Endothelial cell of hepatic sinusoid (primary cell): ENCODE measurements around the gene CNTFR.

Experiments used
- in situ Hi-C: cut with HindIII; loops from 2 replicates; pipeline ENCODE4 v1.10.0; 2017; ENCODE audit warnings: low sequenced_read_pairs

CNTFR gene

DNA sequence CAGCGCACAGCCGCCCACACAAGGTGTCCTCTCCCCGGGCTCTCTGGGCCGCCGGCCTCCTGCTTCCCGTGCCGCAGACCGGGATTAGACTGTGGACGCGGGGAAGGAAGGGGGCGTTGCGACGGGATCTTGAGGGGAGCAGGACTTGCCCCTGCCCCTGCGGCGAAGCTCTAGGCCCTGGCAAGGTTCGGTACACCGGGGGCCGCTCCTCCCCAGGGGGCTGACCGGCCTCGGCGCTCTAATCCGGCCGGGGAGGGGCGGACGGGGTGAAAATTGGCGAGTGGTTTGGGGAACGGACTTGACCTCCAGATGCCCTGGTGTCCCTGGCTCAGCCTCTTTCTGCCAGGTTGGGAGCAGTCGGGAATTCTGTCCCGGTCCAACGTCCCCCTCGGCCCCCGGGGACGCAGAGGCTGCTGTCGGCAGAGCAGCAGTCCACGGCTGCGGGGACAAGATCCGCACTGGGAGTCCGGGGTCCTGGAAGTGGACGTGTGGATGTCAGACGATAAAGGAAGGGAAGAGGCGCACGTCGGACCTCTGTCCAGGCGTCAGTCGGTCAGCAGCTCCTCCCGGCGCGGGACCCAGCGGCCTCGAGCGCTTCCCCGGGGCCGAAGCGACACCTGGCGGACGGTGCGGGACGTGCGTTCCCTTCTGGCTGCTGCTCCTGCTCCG is 1.9 kb upstream of the CNTFR start:
- in situ Hi-C loops: no loop called here

DNA sequence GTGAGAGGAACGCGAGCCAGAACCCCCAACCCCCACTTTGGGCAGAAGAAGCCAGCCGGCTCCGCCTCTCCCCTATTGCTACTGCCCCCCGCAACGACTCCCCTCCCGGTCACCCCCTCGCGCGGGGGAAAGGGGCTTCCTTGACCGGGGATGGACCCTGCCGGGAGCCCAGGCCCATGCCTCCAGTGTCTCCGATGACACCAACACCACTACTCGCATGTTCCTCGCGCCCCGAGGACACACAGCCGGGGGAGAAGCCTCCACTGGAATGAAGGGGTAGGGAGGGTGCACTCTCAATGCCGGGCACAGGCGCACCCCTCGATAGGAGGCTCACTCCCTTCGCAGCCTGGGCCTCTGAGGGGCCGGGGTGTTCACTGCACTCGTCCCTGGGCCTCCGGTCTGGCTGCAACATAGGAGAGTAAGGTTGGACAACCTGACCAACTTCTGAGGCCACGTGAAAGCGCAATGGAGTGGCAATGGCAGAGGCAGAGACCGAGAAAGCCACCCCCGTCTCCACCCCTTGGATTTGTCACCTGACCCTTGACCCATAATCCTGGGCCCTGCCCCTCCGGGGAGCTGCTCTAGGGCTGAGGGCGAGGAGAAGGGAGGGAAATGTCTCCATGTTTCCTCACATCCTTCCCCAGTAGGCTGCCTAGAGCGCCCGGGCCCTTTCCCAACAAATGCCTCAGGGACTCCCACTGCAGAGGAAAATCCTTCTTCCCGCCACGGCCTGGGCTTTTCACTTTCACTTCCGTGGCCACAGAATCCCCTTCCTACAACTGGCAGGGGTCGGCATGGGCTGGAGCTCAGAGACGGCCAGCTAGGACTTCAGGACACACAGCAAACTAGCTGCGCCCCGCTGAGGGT is 1.1 kb upstream of the CNTFR start:
- in situ Hi-C loops: no loop called here

- in situ Hi-C loops: no loop called here
Measured at GRCh38 chr9:34588671-34589635, 571 bp downstream of the CNTFR start.

- in situ Hi-C loops: no loop called here
Measured at GRCh38 chr9:34587271-34587670, 2.3 kb downstream of the CNTFR start.

DNA sequence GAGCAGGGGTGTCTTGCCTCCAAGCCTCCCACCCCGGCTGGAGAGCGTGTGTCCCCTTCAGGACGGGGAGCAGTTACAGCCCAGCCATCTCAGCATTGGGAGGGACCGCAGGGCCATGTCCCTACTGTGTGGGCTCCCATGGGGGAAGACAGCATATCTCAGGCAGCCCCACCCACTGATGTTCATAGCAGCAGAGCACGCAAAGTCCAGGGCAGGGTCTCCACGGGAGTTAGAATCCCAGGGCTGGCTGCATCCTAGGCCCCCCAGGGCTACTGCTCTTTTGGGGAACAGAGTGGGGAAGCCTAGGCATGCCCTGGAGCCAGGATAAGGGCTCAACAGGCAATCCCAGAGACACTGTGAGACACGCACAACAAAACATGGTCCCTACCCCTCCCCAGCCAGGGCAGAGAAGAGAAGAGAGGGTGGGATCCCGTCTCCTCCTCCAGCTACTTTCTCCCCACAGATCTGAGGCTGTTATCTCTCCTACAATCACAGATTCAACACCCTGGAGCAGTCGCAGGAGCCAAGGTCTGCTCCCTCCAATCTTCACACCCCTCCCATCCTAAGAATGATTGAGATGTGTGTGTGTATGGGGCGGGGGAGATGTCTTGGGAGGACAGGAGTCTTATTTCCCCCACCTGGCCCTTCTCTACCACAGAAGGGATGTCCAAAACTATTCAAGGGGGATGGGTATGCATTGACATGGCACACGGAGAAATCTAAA is 3.4 kb downstream of the CNTFR start:
- in situ Hi-C loops: no loop called here

GRCh38 chr9:34584970-34585369 is 4.6 kb downstream of the CNTFR start:
- in situ Hi-C loops: loop anchor here (5.0 kb wide), 1 partner anchor 73 kb away; no protein-coding TSS in a partner anchor

- in situ Hi-C loops: loop anchor here (5.0 kb wide), 1 partner anchor 70 kb away; no protein-coding TSS in a partner anchor
Measured at GRCh38 chr9:34582787-34583186, 6.7 kb downstream of the CNTFR start.

DNA sequence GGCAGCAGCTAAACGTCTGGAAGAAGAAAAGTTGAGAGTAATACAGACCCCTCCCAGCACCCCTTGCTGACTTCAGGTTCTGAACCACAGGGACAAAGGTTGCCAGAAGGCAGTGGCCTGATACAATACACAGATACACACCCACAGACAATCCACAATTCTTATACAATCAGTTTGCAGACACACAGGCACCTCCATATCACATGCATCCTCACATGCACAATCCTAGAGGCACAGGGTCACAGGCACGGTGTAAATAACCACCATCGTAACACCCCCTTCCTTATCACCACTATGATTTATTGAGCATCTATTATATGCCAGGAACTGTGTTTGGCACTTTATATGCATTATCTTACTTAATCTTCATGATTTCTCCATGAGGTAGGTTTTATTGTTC is 8.2 kb downstream of the CNTFR start:
- in situ Hi-C loops: loop anchor here (5.0 kb wide), 1 partner anchor 69 kb away; no protein-coding TSS in a partner anchor

DNA sequence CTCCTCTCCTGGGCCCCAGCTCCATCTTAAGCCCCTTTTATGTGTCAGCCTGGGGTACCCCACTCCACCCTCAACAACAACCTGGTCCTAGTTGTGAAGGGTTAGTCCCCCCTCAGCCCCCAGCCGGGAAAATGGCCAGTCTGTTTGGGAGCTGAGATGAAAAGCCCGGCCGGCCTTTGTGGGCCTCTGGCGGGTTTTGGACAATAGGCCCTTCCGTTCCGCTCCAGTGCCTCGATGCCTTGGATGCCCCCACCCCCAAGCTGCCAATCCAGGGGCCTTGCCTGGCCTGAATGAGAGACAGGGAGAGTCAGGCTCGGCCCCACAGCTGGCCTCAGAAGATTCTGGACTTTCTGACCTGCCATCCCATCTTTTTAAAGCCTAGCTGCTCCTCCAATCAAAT is 9.2 kb downstream of the CNTFR start:
- in situ Hi-C loops: loop anchor here (5.0 kb wide), 1 partner anchor 68 kb away; no protein-coding TSS in a partner anchor

- in situ Hi-C loops: loop anchor here (5.0 to 10.0 kb wide), 2 partner anchors 67 to 315 kb away; no protein-coding TSS in a partner anchor
Measured at GRCh38 chr9:34579808-34580163, 9.7 kb downstream of the CNTFR start.

GRCh38 chr9:34579104-34579807 is 10.3 kb downstream of the CNTFR start:
- in situ Hi-C loops: loop anchor here (10.0 kb wide), 1 partner anchor 314 kb away; no protein-coding TSS in a partner anchor

DNA sequence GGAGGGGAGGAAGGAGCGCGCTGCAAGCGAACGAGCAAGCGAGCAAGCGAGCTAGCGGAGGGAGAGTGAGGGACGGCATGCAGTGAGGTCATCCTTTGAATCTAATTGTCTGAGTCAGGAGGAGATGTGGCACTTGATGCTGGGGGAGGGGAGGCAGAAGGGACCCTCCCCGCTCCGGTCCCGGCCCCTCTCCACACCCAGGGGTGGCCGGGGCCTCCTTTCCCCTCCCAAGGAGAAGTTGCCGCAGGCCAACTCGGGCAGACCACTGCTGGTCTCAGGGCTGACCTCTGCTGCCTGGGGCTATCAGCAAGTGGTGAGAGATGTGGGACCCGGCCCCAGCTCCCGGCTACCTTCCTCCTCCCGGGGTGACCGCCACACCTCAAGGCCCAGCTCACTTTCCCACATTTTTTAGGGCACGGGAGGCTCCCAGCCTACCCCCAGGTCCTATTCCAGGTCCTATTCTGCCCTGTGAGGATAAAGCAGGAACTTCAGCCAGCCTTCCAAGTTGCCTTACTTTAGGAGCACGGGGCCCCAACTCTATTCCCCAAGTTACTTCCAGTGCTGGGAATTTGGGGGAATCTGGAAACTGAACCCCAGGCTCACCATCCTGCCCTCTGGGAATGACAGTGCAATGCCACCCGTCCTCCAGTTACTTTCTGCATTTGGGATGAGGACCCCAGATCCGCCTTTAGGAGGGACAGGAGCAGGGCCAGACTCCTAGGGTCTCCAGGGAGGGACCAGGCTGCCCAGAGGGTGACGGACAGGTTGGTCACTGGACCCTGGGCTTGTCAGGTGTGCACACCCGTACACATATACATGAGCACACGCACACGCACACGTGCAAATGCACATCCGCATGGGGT is 11.1 kb downstream of the CNTFR start:
- in situ Hi-C loops: loop anchor here (10.0 kb wide), 1 partner anchor 314 kb away; no protein-coding TSS in a partner anchor

DNA sequence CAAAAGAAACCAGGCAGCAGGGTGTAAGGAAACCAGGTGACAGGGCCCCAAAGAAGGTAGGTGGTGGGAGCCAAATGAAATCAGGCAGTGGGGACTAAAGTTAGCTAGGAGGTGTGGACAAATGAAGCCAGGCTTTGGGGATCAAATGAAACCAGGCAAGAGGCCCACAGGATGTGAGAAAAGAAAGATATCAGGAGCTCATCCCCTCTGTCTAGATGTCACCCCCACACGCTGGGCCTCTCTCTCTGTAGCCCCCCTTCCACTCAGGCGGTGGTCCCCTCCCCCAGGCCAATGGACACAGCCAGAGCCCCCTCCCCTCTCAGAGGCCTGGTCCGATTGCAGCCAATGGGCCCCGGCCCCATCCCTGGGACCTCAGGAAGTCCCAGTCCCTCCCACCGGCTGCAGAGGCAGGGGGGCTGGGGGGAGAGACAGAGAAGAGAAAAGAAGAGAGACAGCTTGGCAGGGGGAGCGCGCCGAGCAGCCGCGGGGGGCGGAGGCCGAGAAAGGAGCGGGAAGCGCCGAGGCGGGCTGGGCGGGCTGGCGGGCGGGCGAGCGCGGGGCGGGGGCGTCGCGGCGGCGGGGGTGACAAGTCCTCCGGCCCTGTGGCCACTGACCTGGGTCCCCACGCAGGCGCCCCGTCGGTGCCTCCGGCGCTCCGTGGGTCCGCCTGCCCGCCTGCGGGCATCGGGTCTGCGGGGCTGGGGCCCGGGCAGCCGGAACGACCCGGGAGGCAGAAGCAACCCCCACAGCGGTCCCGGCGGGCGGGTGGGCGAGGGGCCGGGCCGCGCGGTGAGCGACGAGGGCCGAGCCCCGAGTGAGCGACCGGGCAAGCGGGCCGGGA is 11.9 kb downstream of the CNTFR start:
- in situ Hi-C loops: loop anchor here (10.0 kb wide), 1 partner anchor 313 kb away; no protein-coding TSS in a partner anchor

- in situ Hi-C loops: loop anchor here (10.0 kb wide), 1 partner anchor 312 kb away; no protein-coding TSS in a partner anchor
Measured at GRCh38 chr9:34576597-34577399, 12.7 kb downstream of the CNTFR start.

DNA sequence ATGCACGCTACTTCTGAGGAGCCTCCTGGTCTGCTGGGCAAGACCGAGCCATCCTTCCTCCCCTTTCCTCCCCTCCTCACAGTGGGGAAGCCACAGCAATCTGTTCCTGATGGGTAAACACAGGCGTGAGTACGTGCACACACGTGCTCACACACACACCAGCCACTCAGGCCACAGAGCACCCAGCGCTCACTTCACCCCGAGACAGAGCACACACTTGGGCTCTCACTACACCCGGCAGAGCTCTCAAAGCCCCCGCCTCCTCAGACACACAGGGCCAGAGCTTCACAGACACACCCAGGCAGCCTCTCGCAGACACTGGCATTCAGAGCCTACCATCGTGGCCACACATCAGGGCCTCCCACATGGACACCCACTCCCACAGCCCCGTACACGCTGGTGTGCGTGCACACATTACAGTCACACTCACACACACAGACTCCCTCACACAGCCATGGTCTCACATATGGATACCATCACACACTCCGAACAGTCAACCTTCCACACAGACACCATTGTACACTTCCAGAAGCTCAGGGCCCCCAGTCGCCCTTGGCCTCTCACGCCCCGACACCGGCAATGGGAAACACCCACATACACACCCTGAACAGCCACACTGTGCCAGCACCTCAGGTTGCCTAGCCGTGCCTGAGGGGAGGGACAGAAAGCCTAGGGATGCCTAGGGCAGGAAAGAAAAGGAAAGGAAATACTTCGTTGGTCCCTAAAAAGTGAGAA is 13.5 kb downstream of the CNTFR start:
- in situ Hi-C loops: loop anchor here (10.0 kb wide), 1 partner anchor 311 kb away; no protein-coding TSS in a partner anchor

GRCh38 chr9:34575241-34575640 is 14.3 kb downstream of the CNTFR start:
- in situ Hi-C loops: loop anchor here (10.0 kb wide), 1 partner anchor 310 kb away; no protein-coding TSS in a partner anchor
